ENCODE results near the gene EFNA1. TPM values are rescaled to one million over a fixed set of nuclear protein-coding genes. Genes with fewer than 3 reads are reported as not detected.

The EFNA1 gene
- total and polyA plus RNA-seq, 2 of the 13 experiments (the other 11 are each of a cell fraction or from before 2014, with no cell fraction given) = 81.8 to 874 TPM

- H3K4me3 ChIP-seq (replicated peaks in 1 of 3; ENCODE audit: insufficient read depth in 1 of 3, low read depth in 2 of 3, low read length in 3 of 3) = no peak overlapping the region
- H3K36me3 ChIP-seq (replicated peaks in 1 of 2; ENCODE audit: control insufficient read depth in 1 of 2, insufficient read depth in 2 of 2, low read length in 2 of 2) = peaks cover 0 to 7% of the 10 kb centered on the region in 2 experiments; a peak in 1 of 5 replicates
- ChIA-PET CTCF (ENCODE audit: low intra/inter-chr PET ratio, low total read pairs) (no interaction called here), POLR2A (no interaction called here)
- peaks cover 0 to 4% of the 10 kb centered on the region in 2 experiments; a peak in 1 of 5 replicates for H3K27me3 ChIP-seq (ENCODE audit: control insufficient read depth in 1 of 2, insufficient read depth in 2 of 2, low read length in 2 of 2)
- peaks cover 35% of the 10 kb centered on the region for H3K4me1 ChIP-seq (ENCODE audit: insufficient read depth, low read length)
- H4K20me1 ChIP-seq (ENCODE audit: insufficient read depth, low read length) = no peaks in the 10 kb centered on the region
- H3K9me3 ChIP-seq (ENCODE audit: low read length) = no peaks in the 10 kb centered on the region
- peaks cover 26% of the 10 kb centered on the region for H3K79me2 ChIP-seq (ENCODE audit: insufficient read depth, low read length)
- 61% methylated on average over 7 of the region's 7 CpGs for WGBS (ENCODE audit: low lambda C conversion rate)
- no peak for ATAC-seq
- DNase-seq (ENCODE audit: low spot score) = no peak
- no peak overlapping the region for H3K4me2 ChIP-seq (ENCODE audit: low read depth, low read length)
- intact Hi-C loops (cut with micrococcal nuclease; ENCODE audit: unreplicated experiment) (no loop called here), in situ Hi-C loops (cut with HindIII; ENCODE audit: extremely low pct_ligation_motif_present, low pct_unique_long_range_greater_than_20kb) (no loop called here)
- no peak overlapping the region for H3K9ac ChIP-seq (ENCODE audit: insufficient read depth, low read depth, low read length)
- no peak for FAIRE-seq
- no peak overlapping the region for H3K27ac ChIP-seq (ENCODE audit: extremely low read length, insufficient read depth, low read length)
- H2AFZ ChIP-seq (ENCODE audit: low read length) = no peak overlapping the region
- no TSS peak for BruUV-seq (replicated peaks)
- TF ChIP-seq RBM39 (IDR thresholded peaks at IDR 0.05; ENCODE audit: low read depth, low read length, poor library complexity, severe bottlenecking) = no peak
- TF ChIP-seq MTF1 (CRISPR knock-in tag; IDR thresholded peaks at IDR 0.05) = no peak
- no peak for TF ChIP-seq SMAD1 (CRISPR knock-in tag; IDR thresholded peaks at IDR 0.05; ENCODE audit: borderline replicate concordance, low read depth)
- TF ChIP-seq SRF (IDR thresholded peaks at IDR 0.05; ENCODE audit: low read depth, low read length) = no peak
- no peak for TF ChIP-seq GZF1 (CRISPR knock-in tag; IDR thresholded peaks at IDR 0.05)
- TF ChIP-seq ZNF816 (CRISPR knock-in tag; IDR thresholded peaks at IDR 0.05; ENCODE audit: borderline replicate concordance) = no peak
- no peak for TF ChIP-seq PAX8 (CRISPR knock-in tag; IDR thresholded peaks at IDR 0.05; ENCODE audit: borderline replicate concordance)
- no peak for TF ChIP-seq HNF4G (IDR thresholded peaks at IDR 0.05; ENCODE audit: borderline replicate concordance, low read depth, low read length)
- no peak for TF ChIP-seq HNF4G (CRISPR knock-in tag; IDR thresholded peaks at IDR 0.05; ENCODE audit: borderline replicate concordance, low read depth)
- no peak for TF ChIP-seq JUND (CRISPR knock-in tag; IDR thresholded peaks at IDR 0.05)
- no peak for TF ChIP-seq NR2F1 (CRISPR knock-in tag; IDR thresholded peaks at IDR 0.05)
- no peak for TF ChIP-seq ASH2L (IDR thresholded peaks at IDR 0.05; ENCODE audit: insufficient read length, low read depth, low read length)
- TF ChIP-seq, protein P1, sequence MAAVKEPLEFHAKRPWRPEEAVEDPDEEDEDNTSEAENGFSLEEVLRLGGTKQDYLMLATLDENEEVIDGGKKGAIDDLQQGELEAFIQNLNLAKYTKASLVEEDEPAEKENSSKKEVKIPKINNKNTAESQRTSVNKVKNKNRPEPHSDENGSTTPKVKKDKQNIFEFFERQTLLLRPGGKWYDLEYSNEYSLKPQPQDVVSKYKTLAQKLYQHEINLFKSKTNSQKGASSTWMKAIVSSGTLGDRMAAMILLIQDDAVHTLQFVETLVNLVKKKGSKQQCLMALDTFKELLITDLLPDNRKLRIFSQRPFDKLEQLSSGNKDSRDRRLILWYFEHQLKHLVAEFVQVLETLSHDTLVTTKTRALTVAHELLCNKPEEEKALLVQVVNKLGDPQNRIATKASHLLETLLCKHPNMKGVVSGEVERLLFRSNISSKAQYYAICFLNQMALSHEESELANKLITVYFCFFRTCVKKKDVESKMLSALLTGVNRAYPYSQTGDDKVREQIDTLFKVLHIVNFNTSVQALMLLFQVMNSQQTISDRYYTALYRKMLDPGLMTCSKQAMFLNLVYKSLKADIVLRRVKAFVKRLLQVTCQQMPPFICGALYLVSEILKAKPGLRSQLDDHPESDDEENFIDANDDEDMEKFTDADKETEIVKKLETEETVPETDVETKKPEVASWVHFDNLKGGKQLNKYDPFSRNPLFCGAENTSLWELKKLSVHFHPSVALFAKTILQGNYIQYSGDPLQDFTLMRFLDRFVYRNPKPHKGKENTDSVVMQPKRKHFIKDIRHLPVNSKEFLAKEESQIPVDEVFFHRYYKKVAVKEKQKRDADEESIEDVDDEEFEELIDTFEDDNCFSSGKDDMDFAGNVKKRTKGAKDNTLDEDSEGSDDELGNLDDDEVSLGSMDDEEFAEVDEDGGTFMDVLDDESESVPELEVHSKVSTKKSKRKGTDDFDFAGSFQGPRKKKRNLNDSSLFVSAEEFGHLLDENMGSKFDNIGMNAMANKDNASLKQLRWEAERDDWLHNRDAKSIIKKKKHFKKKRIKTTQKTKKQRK (IDR thresholded peaks at IDR 0.05; ENCODE audit: low read length) = no peak
- TF ChIP-seq, protein P2, sequence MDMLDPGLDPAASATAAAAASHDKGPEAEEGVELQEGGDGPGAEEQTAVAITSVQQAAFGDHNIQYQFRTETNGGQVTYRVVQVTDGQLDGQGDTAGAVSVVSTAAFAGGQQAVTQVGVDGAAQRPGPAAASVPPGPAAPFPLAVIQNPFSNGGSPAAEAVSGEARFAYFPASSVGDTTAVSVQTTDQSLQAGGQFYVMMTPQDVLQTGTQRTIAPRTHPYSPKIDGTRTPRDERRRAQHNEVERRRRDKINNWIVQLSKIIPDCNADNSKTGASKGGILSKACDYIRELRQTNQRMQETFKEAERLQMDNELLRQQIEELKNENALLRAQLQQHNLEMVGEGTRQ (IDR thresholded peaks at IDR 0.05; ENCODE audit: low read depth, low read length) = no peak
- TF ChIP-seq, protein P2 (CRISPR knock-in tag; IDR thresholded peaks at IDR 0.05; ENCODE audit: borderline replicate concordance) = no peak
- no peak for TF ChIP-seq KAT2B (IDR thresholded peaks at IDR 0.05; ENCODE audit: borderline replicate concordance, low read depth, low read length)
- TF ChIP-seq ZNF205 (CRISPR knock-in tag; IDR thresholded peaks at IDR 0.05) = no peak
- TF ChIP-seq, protein P3, sequence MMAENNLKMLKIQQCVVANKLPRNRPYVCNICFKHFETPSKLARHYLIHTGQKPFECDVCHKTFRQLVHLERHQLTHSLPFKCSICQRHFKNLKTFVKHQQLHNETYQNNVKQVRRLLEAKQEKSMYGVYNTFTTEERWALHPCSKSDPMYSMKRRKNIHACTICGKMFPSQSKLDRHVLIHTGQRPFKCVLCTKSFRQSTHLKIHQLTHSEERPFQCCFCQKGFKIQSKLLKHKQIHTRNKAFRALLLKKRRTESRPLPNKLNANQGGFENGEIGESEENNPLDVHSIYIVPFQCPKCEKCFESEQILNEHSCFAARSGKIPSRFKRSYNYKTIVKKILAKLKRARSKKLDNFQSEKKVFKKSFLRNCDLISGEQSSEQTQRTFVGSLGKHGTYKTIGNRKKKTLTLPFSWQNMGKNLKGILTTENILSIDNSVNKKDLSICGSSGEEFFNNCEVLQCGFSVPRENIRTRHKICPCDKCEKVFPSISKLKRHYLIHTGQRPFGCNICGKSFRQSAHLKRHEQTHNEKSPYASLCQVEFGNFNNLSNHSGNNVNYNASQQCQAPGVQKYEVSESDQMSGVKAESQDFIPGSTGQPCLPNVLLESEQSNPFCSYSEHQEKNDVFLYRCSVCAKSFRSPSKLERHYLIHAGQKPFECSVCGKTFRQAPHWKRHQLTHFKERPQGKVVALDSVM (CRISPR knock-in tag; IDR thresholded peaks at IDR 0.05) = no peak
- no peak for TF ChIP-seq ZNF605 (CRISPR knock-in tag; IDR thresholded peaks at IDR 0.05)
Measured at GRCh38 chr1:155141749-155142148, 14.1 kb downstream of the EFNA1 start.

All from HepG2 (cell line).